SK-N-SH (cell line): ENCODE measurements around the gene TRMT112. TPM values are rescaled to one million over a fixed set of nuclear protein-coding genes. Genes with fewer than 3 reads are reported as not detected.

ENCODE experiments used
- CTCF ChIA-PET: fragments of 300-600, 350-600 bp; formaldehyde crosslinking; extraction: SDS; loops from one replicate; lab custom pipeline; 2021; lab: Yijun Ruan, JAX
- POLR2A ChIA-PET: fragments of 350-600 bp; sonication (Branson Sonifier 250); formaldehyde crosslinking; extraction: SDS; loops from one replicate; lab custom pipeline; 2020; ENCODE audit warnings: antibody characterized with exemption, inconsistent platforms; lab: Yijun Ruan, JAX
- DNase-seq: peaks from one replicate; pipeline ENCODE4 v3.0.0; 2012
- H2AFZ ChIP-seq: fragments of 200-600 bp; sonication (generic); 2 replicates; pipeline ENCODE4 v1.8.1; 2016; ENCODE audit warnings: antibody characterized with exemption, mild to moderate bottlenecking, low read depth
- H3F3A ChIP-seq: fragments of 200-600 bp; sonication (generic); replicated peaks from 2 replicates; pipeline ENCODE3; 2016; ENCODE audit warnings: antibody characterized with exemption, mild to moderate bottlenecking; ENCODE audit not compliant: insufficient read depth
- H3K27ac ChIP-seq, 2 experiments: fragments of 200-500 bp in 1 of 2; fragments of 200-600 bp in 1 of 2; sonication (Bioruptor generic) in 1 of 2; sonication (generic), shearing (Covaris generic) in 1 of 2; 2 replicates each; pipeline versions ENCODE4 v1.5.1 to v1.6.1; 2014 to 2016; ENCODE audit warnings: low read depth in 2 of 2, inconsistent platforms in 1 of 2, low read length in 1 of 2, mild to moderate bottlenecking in 1 of 2, mixed read lengths in 1 of 2
- H3K27me3 ChIP-seq: fragments of 200-600 bp; sonication (generic), shearing (Covaris generic); 2 replicates; pipeline ENCODE4 v1.6.1; 2016; ENCODE audit warnings: mixed run types; ENCODE audit not compliant: insufficient read depth
- H3K36me3 ChIP-seq, 2 experiments: fragments of 200-500 bp in 1 of 2; fragments of 200-600 bp in 1 of 2; sonication (Bioruptor generic) in 1 of 2; sonication (generic) in 1 of 2; replicated peaks in 1 of 2; 2 replicates each; pipeline versions ENCODE3 to v1.5.1; 2014 to 2016; ENCODE audit warnings: low read length in 1 of 2, mild to moderate bottlenecking in 1 of 2; ENCODE audit not compliant: insufficient read depth in 2 of 2, control insufficient read depth in 1 of 2
- H3K4me1 ChIP-seq, 2 experiments: fragments of 200-500 bp in 1 of 2; fragments of 200-600 bp in 1 of 2; sonication (Bioruptor generic) in 1 of 2; sonication (generic), shearing (Covaris generic) in 1 of 2; 2 replicates each; pipeline versions ENCODE4 v1.5.1 to v1.6.1; 2014 to 2016; ENCODE audit warnings: low read depth in 1 of 2, low read length in 1 of 2, mixed run types in 1 of 2; ENCODE audit not compliant: insufficient read depth in 2 of 2, control insufficient read depth in 1 of 2
- H3K4me2 ChIP-seq: fragments of 200-600 bp; sonication (generic), shearing (Covaris generic); 2 replicates; pipeline ENCODE4 v1.6.1; 2017; ENCODE audit warnings: mixed run types
- H3K4me3 ChIP-seq, 2 experiments: fragments of 200-500 bp in 1 of 2; fragments of 200-600 bp in 1 of 2; sonication (Bioruptor generic) in 1 of 2; sonication (generic), shearing (Covaris generic) in 1 of 2; 2 replicates each; pipeline versions ENCODE4 v1.5.1 to v1.8.1; 2014 to 2016; ENCODE audit warnings: low read depth in 2 of 2, inconsistent platforms in 1 of 2, low read length in 1 of 2, mild to moderate bottlenecking in 1 of 2, mixed read lengths in 1 of 2, moderate library complexity in 1 of 2
- H3K79me2 ChIP-seq: fragments of 200-600 bp; sonication (generic); 2 replicates; pipeline ENCODE4 v1.8.1; 2017; ENCODE audit warnings: mild to moderate bottlenecking; ENCODE audit not compliant: insufficient read depth
- H3K9ac ChIP-seq: fragments of 200-600 bp; sonication (generic); 2 replicates; pipeline ENCODE4 v1.6.1; 2017; ENCODE audit warnings: mixed run types
- H3K9me2 ChIP-seq: fragments of 200-600 bp; sonication (generic); 2 replicates; pipeline ENCODE4 v1.6.1; 2017; ENCODE audit warnings: mixed run types
- H3K9me3 ChIP-seq: fragments of 200-600 bp; sonication (generic); 2 replicates; pipeline ENCODE4 v1.6.1; 2017; ENCODE audit warnings: mixed run types, mild to moderate bottlenecking, moderate library complexity
- H4K20me1 ChIP-seq: fragments of 200-600 bp; sonication (generic); 2 replicates; pipeline ENCODE4 v1.6.1; 2017; ENCODE audit warnings: mild to moderate bottlenecking, mixed run types; ENCODE audit not compliant: insufficient read depth
- CHD2 ChIP-seq: fragments of 150-350 bp; IDR thresholded peaks from 2 replicates; pipeline ENCODE4 v1.6.1; 2018; ENCODE audit warnings: low read length; ENCODE audit not compliant: partially characterized antibody
- EZH2phosphoT487 ChIP-seq: fragments of 200-600 bp; sonication (generic); IDR thresholded peaks from 2 replicates; pipeline ENCODE4 v1.6.1; 2017; ENCODE audit warnings: low read depth, mixed run types, mild to moderate bottlenecking, antibody characterized with exemption, moderate library complexity, borderline replicate concordance
- FOXJ3 ChIP-seq: sonication (generic); formaldehyde crosslinking; IDR thresholded peaks from 2 replicates; pipeline ENCODE4 v1.5.1; 2020; ENCODE audit warnings: mild to moderate bottlenecking, missing genetic modification reagents
- GABPA ChIP-seq: IDR thresholded peaks from 2 replicates; pipeline ENCODE4 v1.4.0; 2012; ENCODE audit warnings: low read depth, mild to moderate bottlenecking
- GATA2 ChIP-seq: sonication (generic); formaldehyde crosslinking; IDR thresholded peaks from 2 replicates; pipeline ENCODE4 v1.5.0; 2020; ENCODE audit warnings: mild to moderate bottlenecking, missing genetic modification reagents
- IRF3 ChIP-seq: fragments of 150-350 bp; IDR thresholded peaks from 2 replicates; pipeline ENCODE4 v1.6.1; 2016; ENCODE audit warnings: mild to moderate bottlenecking, low read depth, low read length
- MEF2A ChIP-seq: IDR thresholded peaks from 2 replicates; pipeline ENCODE4 v1.4.0; 2012; ENCODE audit warnings: low read depth, borderline replicate concordance
- MXI1 ChIP-seq: IDR thresholded peaks from 2 replicates; pipeline ENCODE4 v1.6.1; 2012; ENCODE audit warnings: mild to moderate bottlenecking, low read depth, low read length, improper control_type of control experiment
- NFIC ChIP-seq: IDR thresholded peaks from 2 replicates; pipeline ENCODE4 v1.4.0; 2012; ENCODE audit warnings: borderline replicate concordance
- NRF1 ChIP-seq: IDR thresholded peaks from 2 replicates; pipeline ENCODE4 v1.6.1; 2012; ENCODE audit warnings: low read depth, mild to moderate bottlenecking, low read length
- RFX5 ChIP-seq: IDR thresholded peaks from 2 replicates; pipeline ENCODE4 v1.6.1; 2012; ENCODE audit warnings: mild to moderate bottlenecking, improper control_type of control experiment, low read length
- RXRA ChIP-seq: IDR thresholded peaks from 2 replicates; pipeline ENCODE4 v1.4.0; 2012; ENCODE audit warnings: low read depth, mild to moderate bottlenecking, borderline replicate concordance
- SMC3 ChIP-seq: IDR thresholded peaks from 2 replicates; pipeline ENCODE4 v1.6.1; 2012; ENCODE audit warnings: low read depth, low read length, improper control_type of control experiment
- TAF1 ChIP-seq: IDR thresholded peaks from 2 replicates; pipeline ENCODE4 v1.6.1; 2012; ENCODE audit warnings: low read depth, mild to moderate bottlenecking, low read length, moderate library complexity, borderline replicate concordance
- TEAD4 ChIP-seq: IDR thresholded peaks from 2 replicates; pipeline ENCODE4 v1.4.0; 2012; ENCODE audit warnings: mild to moderate bottlenecking, borderline replicate concordance; ENCODE audit not compliant: insufficient read depth
- USF2 ChIP-seq: fragments of 150-350 bp; IDR thresholded peaks from 2 replicates; pipeline ENCODE4 v1.6.1; 2017; ENCODE audit warnings: antibody characterized with exemption, low read length, low read depth, borderline replicate concordance
- YY1 ChIP-seq: IDR thresholded peaks from 2 replicates; pipeline ENCODE4 v1.4.0; 2012; ENCODE audit warnings: low read depth, mild to moderate bottlenecking
- ZBTB33 ChIP-seq: IDR thresholded peaks from 2 replicates; pipeline ENCODE4 v1.4.0; 2012; ENCODE audit warnings: low read depth, borderline replicate concordance
- WGBS: methylation state at CpG from one replicate; pipeline ENCODE4 v1.1.6; 2017; ENCODE audit warnings: low lambda C conversion rate; 5-methylcytosine and 5-hydroxymethylcytosine counted together
- polyA plus RNA-seq, 3 experiments: library from polyadenylated mRNA; depleted of rRNA; stranded (reverse); fragments of >200 nt; gene quantifications; 2 replicates each; pipeline ENCODE4 v1.2.3, GENCODE V29; 2012

The TRMT112 gene
- polyA plus RNA-seq, 1 of the 3 experiments (the other 2 are of a cell fraction) = 699 TPM

- H4K20me1 ChIP-seq = no peaks in the 10 kb centered on the region
- no peaks in the 10 kb centered on the region for H3K9me2 ChIP-seq
- ChIA-PET POLR2A (no interaction called here), CTCF (interaction anchor here (0.7 to 5.5 kb wide), 7 partner anchors 9 to 491 kb away, joined by 3 to 42 read pairs (median 4); partner anchors contain the start of genes PRDX5 and TRMT112)
- TF ChIP-seq USF2 = no peak
- no peak for TF ChIP-seq NRF1
- no peak for TF ChIP-seq RFX5
- TF ChIP-seq SMC3 = no peak
- no peak for TF ChIP-seq FOXJ3 (CRISPR knock-in tag)
- TF ChIP-seq CHD2 = no peak
- TF ChIP-seq EZH2phosphoT487 = no peak
- TF ChIP-seq MEF2A = no peak
- TF ChIP-seq TAF1 = no peak
- TF ChIP-seq GATA2 (CRISPR knock-in tag) = no peak
- TF ChIP-seq GABPA = no peak
- TF ChIP-seq RXRA = no peak
- TF ChIP-seq IRF3 = no peak
- TF ChIP-seq ZBTB33 = no peak
- no peak for TF ChIP-seq YY1
- no peak for TF ChIP-seq MXI1
- TF ChIP-seq NFIC = no peak
- TF ChIP-seq TEAD4 = no peak
- H3K4me2 ChIP-seq = no peak overlapping the region
- no peaks in the 10 kb centered on the region for H3K27me3 ChIP-seq
- no peak overlapping the region for H2AFZ ChIP-seq
- H3K9me3 ChIP-seq = no peaks in the 10 kb centered on the region
- DNase-seq = no peak
- no peak overlapping the region for H3K4me3 ChIP-seq
- no peak overlapping the region for H3K9ac ChIP-seq
- H3K79me2 ChIP-seq = no peaks in the 10 kb centered on the region
- no peak overlapping the region for H3K27ac ChIP-seq
- peaks cover 12% of the 10 kb centered on the region for H3F3A ChIP-seq
- 83% methylated on average over 11 of the region's 33 CpGs for WGBS
- peaks cover 0 to 6% of the 10 kb centered on the region in 2 experiments; a peak in 3 of 4 replicates for H3K4me1 ChIP-seq
- H3K36me3 ChIP-seq = no peaks in the 10 kb centered on the region
Measured at GRCh38 chr11:64352099-64352994, 35.0 kb upstream of the TRMT112 start.
